Neural progenitor cell (in vitro differentiated cells): ENCODE measurements around the gene RERG. TPM values are rescaled to one million over a fixed set of nuclear protein-coding genes. Genes with fewer than 3 reads are reported as not detected.
"Not testable (repeated sequence)": the region's sequence is repeated elsewhere in the genome, so short reads cannot be mapped to it uniquely, and the experiment has no call there.

Experiments
- DNase-seq: peaks from one replicate; pipeline ENCODE4 v3.0.0-alpha.2; 2016; ENCODE audit warnings: low spot score
- H2AFZ ChIP-seq: fragments of 200-600 bp; sonication (generic); replicated peaks from 2 replicates; pipeline ENCODE4 v1.6.1; 2016; ENCODE audit warnings: antibody characterized with exemption
- H3F3A ChIP-seq: fragments of 200-600 bp; sonication (generic); 2 replicates; pipeline ENCODE4 v1.6.1; 2016; ENCODE audit warnings: antibody characterized with exemption, low read depth
- H3K27ac ChIP-seq: fragments of 200-600 bp; sonication (generic); 2 replicates; pipeline ENCODE4 v1.5.1; 2016; ENCODE audit warnings: mild to moderate bottlenecking
- H3K27me3 ChIP-seq: fragments of 200-600 bp; sonication (generic); 2 replicates; pipeline ENCODE4 v1.6.1; 2016; ENCODE audit warnings: mild to moderate bottlenecking, moderate library complexity
- H3K36me3 ChIP-seq: fragments of 200-600 bp; sonication (generic); 2 replicates; pipeline ENCODE4 v1.5.1; 2016
- H3K4me1 ChIP-seq: fragments of 200-600 bp; sonication (generic); 2 replicates; pipeline ENCODE4 v1.6.1; 2016; ENCODE audit warnings: mixed run types
- H3K4me2 ChIP-seq: fragments of 200-600 bp; sonication (generic); 2 replicates; pipeline ENCODE4 v1.6.1; 2016
- H3K4me3 ChIP-seq: fragments of 200-600 bp; sonication (generic); 2 replicates; pipeline ENCODE4 v1.5.1; 2016
- H3K79me2 ChIP-seq: fragments of 200-600 bp; sonication (generic); 2 replicates; pipeline ENCODE4 v1.6.1; 2016; ENCODE audit warnings: low read depth
- H3K9ac ChIP-seq: fragments of 200-600 bp; sonication (generic); 2 replicates; pipeline ENCODE4 v1.6.1; 2016
- H3K9me3 ChIP-seq: fragments of 200-600 bp; sonication (generic); 2 replicates; pipeline ENCODE4 v1.5.1; 2016; ENCODE audit warnings: low read depth
- H4K20me1 ChIP-seq: fragments of 200-600 bp; sonication (generic); 2 replicates; pipeline ENCODE4 v1.6.1; 2016; ENCODE audit warnings: low read depth
- H3K27ac Mint-ChIP-seq: 3 replicates; pipeline ENCODE4 v1.8.0; 2021; ENCODE audit warnings: mixed read lengths
- H3K27me3 Mint-ChIP-seq: 2 replicates; pipeline ENCODE4 v1.8.0; 2022; ENCODE audit warnings: low read depth, mild to moderate bottlenecking, inconsistent platforms, moderate library complexity, mixed read lengths; ENCODE audit not compliant: insufficient read depth
- H3K36me3 Mint-ChIP-seq: 3 replicates; pipeline ENCODE4 v1.8.0; 2021; ENCODE audit warnings: mixed read lengths
- H3K4me1 Mint-ChIP-seq: 3 replicates; pipeline ENCODE4 v1.8.0; 2021; ENCODE audit warnings: mixed read lengths
- H3K4me3 Mint-ChIP-seq: 3 replicates; pipeline ENCODE4 v1.8.0; 2021; ENCODE audit warnings: mild to moderate bottlenecking, moderate library complexity, mixed read lengths
- H3K9me3 Mint-ChIP-seq: 3 replicates; pipeline ENCODE4 v1.8.0; 2020; ENCODE audit warnings: mixed read lengths
- EZH2 ChIP-seq: fragments of 200-600 bp; sonication (generic); IDR thresholded peaks from 2 replicates; pipeline ENCODE4 v1.6.1; 2017; ENCODE audit warnings: antibody characterized with exemption, mild to moderate bottlenecking, moderate library complexity
- EZH2phosphoT487 ChIP-seq: fragments of 200-600 bp; sonication (generic); IDR thresholded peaks from 2 replicates; pipeline ENCODE4 v1.6.1; 2017; ENCODE audit warnings: antibody characterized with exemption
- total RNA-seq: library from RNA; depleted of rRNA; stranded (reverse); fragments of >200 nt; gene quantifications from 2 replicates; pipeline ENCODE4 v1.2.3, GENCODE V29; 2015; ENCODE audit warnings: low replicate concordance
- TF ChIP-seq, protein P1 (sequence below): fragments of 200-600 bp; sonication (generic); IDR thresholded peaks from 2 replicates; pipeline ENCODE4 v1.5.1; 2017; ENCODE audit warnings: antibody characterized with exemption, mild to moderate bottlenecking

Gene RERG
- total RNA-seq, 1 donor from 2014 or later: 0.06 TPM

DNA sequence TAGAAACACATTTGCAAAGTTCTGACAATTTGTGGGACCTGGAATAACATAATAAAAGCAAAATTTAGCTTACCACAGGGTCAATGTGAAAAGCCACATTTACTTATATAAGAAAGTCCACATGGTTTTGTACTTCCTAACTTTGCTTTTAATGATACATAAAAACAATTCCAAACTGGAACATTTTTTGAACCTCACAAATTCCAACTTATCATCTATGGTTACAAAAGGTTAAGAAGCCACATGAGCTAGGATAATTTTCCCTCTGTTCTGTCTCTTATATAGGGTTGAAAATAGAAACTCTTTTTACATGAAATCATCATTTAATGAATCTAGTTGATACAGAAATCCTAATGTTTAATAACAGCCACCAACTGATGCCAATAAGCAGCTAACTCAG, 8.9 kb upstream of the RERG start:
- H3K4me1 ChIP-seq: no peaks in the 10 kb centered on the region
- no peak overlapping the region for H3K4me3 Mint-ChIP-seq
- H3K4me3 ChIP-seq: no peak overlapping the region
- no peak overlapping the region for H3K27ac ChIP-seq
- DNase-seq: no peak
- no peaks in the 10 kb centered on the region for H3K36me3 ChIP-seq
- H3F3A ChIP-seq: no peaks in the 10 kb centered on the region
- H3K27me3 Mint-ChIP-seq: peaks cover 2% of the 10 kb centered on the region
- H3K36me3 Mint-ChIP-seq: no peaks in the 10 kb centered on the region
- no peak overlapping the region for H2AFZ ChIP-seq
- H3K27me3 ChIP-seq: peaks cover 25% of the 10 kb centered on the region
- no peaks in the 10 kb centered on the region for H3K9me3 Mint-ChIP-seq
- H3K27ac Mint-ChIP-seq: no peak overlapping the region
- no peaks in the 10 kb centered on the region for H3K4me1 Mint-ChIP-seq
- no peak for TF ChIP-seq EZH2phosphoT487
- no peak for TF ChIP-seq EZH2
- H3K9ac ChIP-seq: no peak overlapping the region
- H3K79me2 ChIP-seq: no peaks in the 10 kb centered on the region
- no peak overlapping the region for H3K4me2 ChIP-seq
- no peaks in the 10 kb centered on the region for H4K20me1 ChIP-seq
- no peaks in the 10 kb centered on the region for H3K9me3 ChIP-seq

DNA sequence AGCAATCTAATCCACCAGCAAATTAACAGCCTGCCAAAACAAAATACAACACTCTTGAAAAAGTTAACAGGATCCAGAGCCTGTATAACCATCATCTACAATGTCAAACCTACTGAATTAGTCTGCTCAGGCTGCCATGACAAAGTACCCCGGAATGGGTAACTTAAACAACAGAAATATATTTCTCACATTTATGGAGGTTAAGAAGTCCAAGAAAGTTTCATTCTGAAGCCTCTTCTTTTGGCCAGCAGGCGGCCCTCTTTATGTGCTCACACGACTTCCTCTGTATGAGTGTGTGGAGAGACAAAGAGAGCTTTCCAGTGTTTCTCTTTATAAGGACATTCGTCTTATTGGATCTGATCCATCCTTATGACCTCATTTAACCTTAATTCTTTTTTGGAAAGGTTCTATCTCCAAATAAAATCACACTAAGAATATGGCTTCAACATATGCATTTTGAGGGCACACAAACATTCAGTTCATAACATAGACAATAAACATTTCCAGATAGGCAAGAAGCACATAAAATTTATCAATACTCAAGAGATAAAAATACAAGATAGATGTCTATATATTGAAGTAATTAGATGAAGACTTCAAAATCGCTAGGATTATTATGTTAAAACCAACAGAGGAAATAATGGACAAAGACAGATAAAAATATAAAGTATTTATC, 5.9 kb upstream of the RERG start:
- peak; percentile 68 for DNase-seq
- TF ChIP-seq, protein P1, sequence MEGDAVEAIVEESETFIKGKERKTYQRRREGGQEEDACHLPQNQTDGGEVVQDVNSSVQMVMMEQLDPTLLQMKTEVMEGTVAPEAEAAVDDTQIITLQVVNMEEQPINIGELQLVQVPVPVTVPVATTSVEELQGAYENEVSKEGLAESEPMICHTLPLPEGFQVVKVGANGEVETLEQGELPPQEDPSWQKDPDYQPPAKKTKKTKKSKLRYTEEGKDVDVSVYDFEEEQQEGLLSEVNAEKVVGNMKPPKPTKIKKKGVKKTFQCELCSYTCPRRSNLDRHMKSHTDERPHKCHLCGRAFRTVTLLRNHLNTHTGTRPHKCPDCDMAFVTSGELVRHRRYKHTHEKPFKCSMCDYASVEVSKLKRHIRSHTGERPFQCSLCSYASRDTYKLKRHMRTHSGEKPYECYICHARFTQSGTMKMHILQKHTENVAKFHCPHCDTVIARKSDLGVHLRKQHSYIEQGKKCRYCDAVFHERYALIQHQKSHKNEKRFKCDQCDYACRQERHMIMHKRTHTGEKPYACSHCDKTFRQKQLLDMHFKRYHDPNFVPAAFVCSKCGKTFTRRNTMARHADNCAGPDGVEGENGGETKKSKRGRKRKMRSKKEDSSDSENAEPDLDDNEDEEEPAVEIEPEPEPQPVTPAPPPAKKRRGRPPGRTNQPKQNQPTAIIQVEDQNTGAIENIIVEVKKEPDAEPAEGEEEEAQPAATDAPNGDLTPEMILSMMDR: peak; percentile 72
- no peak for TF ChIP-seq EZH2
- no peaks in the 10 kb centered on the region for H4K20me1 ChIP-seq
- H3K4me1 Mint-ChIP-seq: peaks cover 6% of the 10 kb centered on the region
- no peaks in the 10 kb centered on the region for H3K4me1 ChIP-seq
- H3K9me3 Mint-ChIP-seq: no peaks in the 10 kb centered on the region
- H3K4me2 ChIP-seq: no peak overlapping the region
- H3K9ac ChIP-seq: no peak overlapping the region
- peaks cover 30% of the 10 kb centered on the region for H3K27me3 ChIP-seq
- no peaks in the 10 kb centered on the region for H3K27me3 Mint-ChIP-seq
- H3K9me3 ChIP-seq: no peaks in the 10 kb centered on the region
- H3K27ac Mint-ChIP-seq: no peak overlapping the region
- H3K4me3 ChIP-seq: no peak overlapping the region
- peak overlapping the region; percentile 59 for H2AFZ ChIP-seq
- H3K79me2 ChIP-seq: no peaks in the 10 kb centered on the region
- no peaks in the 10 kb centered on the region for H3K36me3 Mint-ChIP-seq
- H3K36me3 ChIP-seq: no peaks in the 10 kb centered on the region
- no peak overlapping the region for H3K27ac ChIP-seq
- no peak overlapping the region for H3K4me3 Mint-ChIP-seq
- H3F3A ChIP-seq: no peaks in the 10 kb centered on the region

DNA sequence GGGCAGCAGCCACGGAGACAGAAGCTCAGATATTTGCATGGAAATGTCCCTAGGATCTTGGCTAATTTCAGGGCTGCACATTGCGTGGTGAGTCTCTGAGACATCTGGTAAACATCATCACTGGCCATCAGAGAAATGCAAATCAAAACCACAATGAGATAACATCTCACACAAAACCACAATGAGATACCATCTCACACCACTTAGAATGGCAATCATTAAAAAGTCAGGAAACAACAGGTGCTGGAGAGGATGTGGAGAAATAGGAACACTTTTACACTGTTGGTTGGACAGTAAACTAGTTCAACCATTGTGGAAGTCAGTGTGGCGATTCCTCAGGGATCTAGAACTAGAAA, 4.6 kb upstream of the RERG start:
- not testable (repeated sequence) for H3K4me3 Mint-ChIP-seq

DNA sequence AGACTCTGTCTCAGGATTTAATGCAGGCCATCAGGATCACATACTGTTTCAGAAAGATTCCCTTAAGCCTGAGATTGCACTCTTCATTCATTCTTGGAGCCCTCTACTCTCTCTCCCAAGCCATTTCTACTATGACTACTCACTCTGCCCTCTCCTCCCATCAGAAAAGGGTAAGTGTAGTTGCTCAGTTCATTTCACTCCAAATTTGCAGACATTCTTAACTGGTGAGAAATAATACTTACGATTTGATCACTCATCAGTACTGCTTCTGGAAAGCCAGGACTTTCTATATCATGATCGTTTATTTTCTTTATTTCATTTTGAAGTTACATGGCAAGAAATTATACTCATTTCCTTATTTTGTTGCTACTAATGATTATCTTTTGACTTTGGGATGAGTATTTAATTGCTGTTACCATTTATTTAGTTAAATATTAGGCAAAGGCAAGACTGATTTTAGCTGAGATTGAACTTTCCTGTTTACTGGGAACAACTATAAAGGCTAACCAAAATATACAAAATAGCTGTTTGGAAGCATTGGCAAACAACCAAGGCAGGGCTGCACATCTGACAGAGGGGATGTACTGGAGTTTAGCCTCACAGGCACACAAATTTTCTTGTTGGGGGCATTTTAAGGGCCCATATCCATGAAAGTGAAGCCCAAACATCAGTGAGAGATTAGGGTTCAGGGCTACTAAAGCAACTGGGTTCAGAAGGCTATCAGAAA, 4.1 kb upstream of the RERG start:
- TF ChIP-seq, protein P1: no peak
- no peak for TF ChIP-seq EZH2phosphoT487
- no peak for TF ChIP-seq EZH2
- no peak overlapping the region for H3K4me3 ChIP-seq
- no peak overlapping the region for H3K9ac ChIP-seq
- no peak overlapping the region for H3K27ac Mint-ChIP-seq
- H3K79me2 ChIP-seq: no peaks in the 10 kb centered on the region
- H3K4me3 Mint-ChIP-seq: no peak overlapping the region
- H3F3A ChIP-seq: no peaks in the 10 kb centered on the region
- no peaks in the 10 kb centered on the region for H3K36me3 Mint-ChIP-seq
- H3K36me3 ChIP-seq: no peaks in the 10 kb centered on the region
- no peaks in the 10 kb centered on the region for H4K20me1 ChIP-seq
- no peaks in the 10 kb centered on the region for H3K9me3 Mint-ChIP-seq
- no peaks in the 10 kb centered on the region for H3K9me3 ChIP-seq
- peaks cover 32% of the 10 kb centered on the region for H3K27me3 ChIP-seq
- no peak for DNase-seq
- H3K27ac ChIP-seq: no peak overlapping the region
- H3K4me1 Mint-ChIP-seq: peaks cover 13% of the 10 kb centered on the region
- H3K27me3 Mint-ChIP-seq: peaks cover 2% of the 10 kb centered on the region
- H2AFZ ChIP-seq: no peak overlapping the region
- H3K4me1 ChIP-seq: peaks cover 4% of the 10 kb centered on the region
- H3K4me2 ChIP-seq: no peak overlapping the region

More for the DNA sequence above, 4.6 kb upstream of the RERG start:
- H2AFZ ChIP-seq, H3K27me3 Mint-ChIP-seq, H3K4me1 ChIP-seq, H4K20me1 ChIP-seq, H3K4me3 ChIP-seq, H3K27ac Mint-ChIP-seq, H3F3A ChIP-seq, H3K36me3 ChIP-seq, H3K27ac ChIP-seq, H3K9ac ChIP-seq, H3K36me3 Mint-ChIP-seq, H3K4me2 ChIP-seq, DNase-seq, H3K9me3 Mint-ChIP-seq, H3K79me2 ChIP-seq, H3K9me3 ChIP-seq: not testable (repeated sequence)
- H3K4me1 Mint-ChIP-seq: peaks cover 10% of the 10 kb centered on the region
- peaks cover 29% of the 10 kb centered on the region for H3K27me3 ChIP-seq
